HL-60/S4 treated with phorbol 12-myristate 13-acetate at 8.2 ng/mL for 4 days and 3 days (cell line): ENCODE results near the gene BCL2.

ENCODE experiments used
- in situ Hi-C: fragments of 300-500 bp; cut with MboI; formaldehyde crosslinking; loops from 2 replicates; pipeline ENCODE4 v1.15.0; 2022; ENCODE audit warnings: low sequenced_read_pairs

The BCL2 gene

DNA sequence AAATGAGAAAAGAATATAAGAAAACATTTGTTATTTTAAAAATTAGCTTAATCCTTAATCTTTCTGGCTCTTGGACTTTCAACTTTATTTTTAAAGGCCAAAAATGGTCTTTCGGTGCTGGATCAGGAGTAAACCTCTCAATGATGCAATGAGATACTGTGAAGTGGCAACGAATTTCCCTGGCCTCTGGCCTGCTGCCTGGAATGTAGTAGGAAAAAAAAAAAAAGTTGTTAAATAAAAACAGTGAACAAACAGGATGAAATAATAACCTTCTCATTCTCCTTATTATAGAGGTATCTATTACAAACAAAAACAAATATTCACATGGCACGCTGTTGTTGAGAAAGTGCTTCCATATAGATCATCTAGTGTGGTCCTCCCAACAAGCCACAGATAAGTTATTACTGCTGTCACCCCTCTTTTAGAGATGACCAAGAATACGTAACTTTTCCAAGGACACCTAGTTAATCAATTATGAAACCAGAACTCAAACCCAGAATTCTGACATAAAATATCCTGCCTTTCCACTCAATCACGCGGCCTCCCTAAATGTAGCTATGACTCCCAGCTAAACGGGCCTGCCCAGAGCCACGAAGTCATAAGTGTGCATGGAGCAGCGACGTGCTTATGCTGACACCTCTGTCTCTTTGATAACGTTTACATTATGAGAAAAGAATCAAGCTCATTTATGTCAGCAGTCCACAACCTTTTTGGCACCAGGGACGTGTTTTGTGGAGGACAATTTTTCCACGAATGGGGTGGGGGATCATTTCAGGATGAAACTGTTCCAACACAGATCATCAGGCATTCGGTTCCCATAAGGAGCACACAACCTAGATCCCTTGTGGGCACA is 170.9 kb downstream of the BCL2 start:
- in situ Hi-C loops = no loop called here

DNA sequence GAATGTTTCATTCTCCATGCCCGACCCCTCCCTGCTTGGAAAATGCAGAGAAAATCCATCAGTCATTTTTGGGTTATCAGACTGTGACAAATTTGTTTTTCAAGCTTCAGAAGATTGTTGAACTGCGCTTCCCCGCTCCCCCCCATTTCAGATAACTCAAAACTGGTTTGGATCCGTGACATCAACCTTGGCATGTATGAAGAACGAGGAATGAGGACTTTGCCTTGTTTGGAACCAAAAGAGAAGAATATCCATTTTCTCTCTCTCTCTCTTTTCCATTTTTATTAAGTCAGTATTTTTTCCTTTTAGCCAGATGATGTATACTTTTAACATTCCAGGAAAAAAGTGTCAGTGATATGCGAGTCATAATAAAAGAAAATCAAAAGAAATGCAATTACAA is 171.6 kb downstream of the BCL2 start:
- in situ Hi-C loops = no loop called here

DNA sequence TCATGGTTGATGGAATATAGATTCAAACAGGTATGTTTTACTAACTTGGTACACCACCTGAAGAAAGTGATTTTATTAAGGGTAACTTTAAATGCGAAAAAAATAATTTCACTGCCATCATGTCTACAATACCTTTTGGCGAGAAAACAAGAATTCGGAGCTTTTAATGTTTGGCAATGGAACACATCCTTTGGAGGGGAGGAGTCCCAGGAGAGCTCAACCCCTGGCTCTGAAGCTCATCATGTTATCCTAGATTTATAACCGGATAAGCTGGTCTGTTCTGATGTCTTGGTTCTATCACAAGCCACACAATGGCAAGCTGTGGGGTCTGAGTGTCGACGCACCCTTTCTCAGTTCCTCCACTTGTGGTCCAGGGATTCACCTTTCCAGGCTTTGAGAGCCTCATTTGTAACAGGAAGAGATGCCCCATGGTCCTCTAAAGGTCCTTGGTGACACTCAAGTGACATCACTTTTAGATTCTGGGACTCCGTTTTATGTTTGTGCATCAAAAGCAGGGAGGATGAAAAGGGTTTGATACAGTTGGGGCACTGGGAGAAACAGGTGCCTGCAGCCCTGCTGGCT is 172.7 kb downstream of the BCL2 start:
- in situ Hi-C loops = no loop called here

- in situ Hi-C loops = no loop called here
Observed at GRCh38 chr18:63145851-63146555, 173.6 kb downstream of the BCL2 start.

DNA sequence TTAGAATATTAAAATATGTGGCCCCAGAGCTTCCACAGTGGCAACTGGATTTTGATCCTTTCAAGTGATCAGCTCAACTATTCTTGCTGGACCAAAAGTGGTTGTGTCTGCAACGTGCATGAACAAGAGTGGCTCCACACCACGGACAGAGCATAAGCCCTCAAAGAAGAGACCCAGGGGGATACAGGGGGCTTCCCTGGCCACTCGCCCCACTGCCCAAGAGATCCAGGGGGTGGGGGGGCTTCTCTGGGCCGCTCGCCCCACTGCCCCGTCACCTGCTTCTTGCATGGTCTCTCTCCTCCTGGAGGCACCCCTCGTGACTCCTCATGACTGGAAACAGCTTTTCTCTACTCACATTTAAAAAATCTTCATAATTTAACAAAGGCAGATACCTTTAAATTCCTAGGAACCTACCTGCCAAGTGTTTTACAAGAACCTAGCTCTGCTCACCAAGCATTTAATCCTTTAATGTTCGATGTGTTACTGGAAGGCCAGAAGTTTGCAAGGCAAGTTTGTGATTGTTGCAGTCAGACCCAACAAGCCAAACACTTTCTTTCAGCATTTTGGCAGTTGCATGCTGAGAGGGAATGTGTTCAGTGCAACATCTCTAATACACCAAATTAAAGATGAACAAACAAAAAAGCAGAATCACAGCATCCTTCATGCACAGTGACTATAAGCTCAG is 174.3 kb downstream of the BCL2 start:
- in situ Hi-C loops = no loop called here

DNA sequence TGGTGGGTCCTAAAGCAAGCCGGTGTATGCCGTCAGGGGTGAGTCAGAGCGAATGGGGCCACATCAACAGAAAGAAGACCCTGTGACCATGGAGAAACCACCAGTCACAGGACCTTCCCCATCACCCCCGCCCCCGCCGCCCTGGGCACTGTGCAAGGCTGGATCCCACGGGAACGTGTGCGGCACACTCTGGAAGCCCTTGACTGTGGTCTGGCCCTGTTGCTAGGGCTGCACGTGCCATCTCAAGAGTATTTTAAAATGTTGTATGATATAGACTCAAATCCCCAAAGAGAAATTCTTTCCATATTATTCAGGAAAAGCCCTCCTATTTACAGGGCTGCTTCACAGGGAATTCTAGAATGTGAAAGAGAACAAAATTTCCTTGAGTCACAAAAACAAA is 174.8 kb downstream of the BCL2 start:
- in situ Hi-C loops = no loop called here

DNA sequence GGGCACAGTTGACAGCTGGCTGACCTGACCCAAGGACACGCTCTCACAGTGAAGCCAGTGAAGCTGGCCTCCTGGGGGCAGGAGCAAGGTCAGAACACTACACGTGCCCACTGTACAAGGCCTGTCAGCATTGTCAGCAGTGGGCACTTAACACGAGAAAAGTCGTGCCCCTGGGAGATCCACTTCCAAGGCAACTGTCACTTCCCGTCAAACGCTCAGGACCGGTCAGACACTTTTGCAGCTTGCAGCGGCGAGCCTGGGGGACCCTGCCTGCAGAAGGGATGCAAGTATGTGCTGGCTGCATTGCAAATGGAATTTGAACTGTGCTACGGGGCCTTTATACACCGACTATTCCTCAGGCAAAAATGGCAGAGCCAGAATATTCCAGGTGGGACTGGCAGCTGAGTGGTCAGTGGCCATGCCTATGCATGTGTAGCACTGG is 176.2 kb downstream of the BCL2 start:
- in situ Hi-C loops = no loop called here

- in situ Hi-C loops = no loop called here
Observed at GRCh38 chr18:63142594-63143225, 176.9 kb downstream of the BCL2 start.

- in situ Hi-C loops = no loop called here
Observed at GRCh38 chr18:63141778-63142176, 177.8 kb downstream of the BCL2 start.

- in situ Hi-C loops = no loop called here
Observed at GRCh38 chr18:63140997-63141777, 178.4 kb downstream of the BCL2 start.

- in situ Hi-C loops = no loop called here
Observed at GRCh38 chr18:63140038-63140450, 179.5 kb downstream of the BCL2 start.

DNA sequence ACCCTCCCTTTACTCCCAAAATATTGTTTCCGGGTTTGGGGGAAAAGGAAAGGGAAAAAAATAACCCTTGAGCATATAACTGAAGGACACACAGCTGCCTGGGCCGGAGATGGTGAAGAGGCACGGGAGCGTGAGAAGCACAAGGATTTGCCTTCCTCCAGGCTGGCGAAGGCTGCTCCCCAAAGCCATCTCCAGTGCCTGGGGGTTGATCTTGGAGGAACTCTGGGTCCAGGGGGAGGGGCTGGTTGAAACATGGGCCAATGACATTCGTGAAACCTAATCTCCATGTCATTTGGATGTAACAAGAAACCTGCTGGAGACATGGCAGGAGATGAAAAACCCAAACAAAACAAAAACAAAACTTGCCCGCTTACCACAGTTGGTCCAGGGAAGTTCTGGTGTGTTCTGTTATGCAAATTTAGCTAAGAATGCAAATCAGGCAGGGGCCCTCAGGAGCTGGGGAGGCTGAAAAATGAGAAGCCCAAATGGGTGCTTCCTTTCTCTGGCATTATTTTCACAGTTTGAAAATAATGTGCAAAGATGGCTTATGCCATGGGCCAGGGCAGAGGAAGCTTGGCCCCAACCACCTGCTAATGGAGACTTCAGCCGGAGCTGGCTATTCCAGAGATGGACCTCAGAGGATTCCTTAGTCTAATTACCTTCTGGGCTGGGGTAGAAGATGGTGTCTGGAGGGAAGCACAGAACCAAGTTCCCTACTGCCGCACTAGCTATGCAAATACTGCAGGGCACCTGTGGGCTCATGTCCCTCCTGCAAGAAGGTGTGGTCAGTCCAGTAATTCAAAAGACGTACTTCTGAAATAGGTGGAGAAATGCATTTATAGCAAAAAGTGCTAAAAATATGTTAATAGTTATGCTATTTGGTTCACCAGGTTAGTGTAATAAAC is 180.9 kb downstream of the BCL2 start:
- in situ Hi-C loops = loop anchor here (10.0 kb wide), 1 partner anchor 176 kb away; the partner anchor contains the start of gene BCL2

GRCh38 chr18:63137999-63138435 is 181.6 kb downstream of the BCL2 start:
- in situ Hi-C loops = loop anchor here (10.0 kb wide), 1 partner anchor 177 kb away; the partner anchor contains the start of gene BCL2

DNA sequence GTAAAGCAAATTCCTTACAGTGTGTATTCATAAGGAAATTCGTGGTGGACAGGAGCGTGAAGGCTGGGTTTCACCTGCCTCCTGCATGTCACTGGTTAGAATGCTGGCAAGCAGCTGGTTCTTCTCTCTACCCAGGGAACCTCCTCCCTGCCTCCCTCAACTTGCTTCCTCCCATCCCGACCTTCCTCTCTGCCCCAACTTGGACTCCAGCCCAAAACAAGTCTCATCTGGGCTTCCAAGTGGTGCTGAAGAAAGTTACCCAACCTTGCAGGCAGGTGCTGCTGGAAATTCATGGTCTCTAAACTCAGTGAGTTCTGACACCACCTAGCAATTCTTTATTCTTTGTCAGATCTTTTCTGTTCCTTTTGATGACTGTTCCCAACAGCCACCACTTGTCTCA is 184.5 kb downstream of the BCL2 start:
- in situ Hi-C loops = loop anchor here (10.0 kb wide), 1 partner anchor 180 kb away; the partner anchor contains the start of gene BCL2

DNA sequence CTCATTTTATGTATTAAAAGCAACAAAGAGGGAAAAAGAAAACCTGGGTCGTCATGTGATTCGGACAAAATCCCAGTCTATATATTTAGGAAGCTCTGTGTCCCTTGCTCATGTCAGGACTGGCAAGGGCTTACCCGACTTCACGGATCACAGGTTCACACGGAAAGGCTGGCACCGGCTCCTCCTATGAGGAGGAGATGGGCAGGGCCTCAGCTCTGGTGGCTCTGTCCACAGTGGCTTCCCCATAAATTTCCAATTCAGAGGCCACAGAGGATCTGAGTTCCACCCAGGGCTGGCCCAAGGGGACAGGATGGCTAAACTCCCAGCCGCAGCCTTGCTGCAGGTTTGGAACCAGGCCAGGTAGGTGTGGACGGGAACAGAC is 186.8 kb downstream of the BCL2 start:
- in situ Hi-C loops = loop anchor here (10.0 kb wide), 1 partner anchor 182 kb away; the partner anchor contains the start of gene BCL2

DNA sequence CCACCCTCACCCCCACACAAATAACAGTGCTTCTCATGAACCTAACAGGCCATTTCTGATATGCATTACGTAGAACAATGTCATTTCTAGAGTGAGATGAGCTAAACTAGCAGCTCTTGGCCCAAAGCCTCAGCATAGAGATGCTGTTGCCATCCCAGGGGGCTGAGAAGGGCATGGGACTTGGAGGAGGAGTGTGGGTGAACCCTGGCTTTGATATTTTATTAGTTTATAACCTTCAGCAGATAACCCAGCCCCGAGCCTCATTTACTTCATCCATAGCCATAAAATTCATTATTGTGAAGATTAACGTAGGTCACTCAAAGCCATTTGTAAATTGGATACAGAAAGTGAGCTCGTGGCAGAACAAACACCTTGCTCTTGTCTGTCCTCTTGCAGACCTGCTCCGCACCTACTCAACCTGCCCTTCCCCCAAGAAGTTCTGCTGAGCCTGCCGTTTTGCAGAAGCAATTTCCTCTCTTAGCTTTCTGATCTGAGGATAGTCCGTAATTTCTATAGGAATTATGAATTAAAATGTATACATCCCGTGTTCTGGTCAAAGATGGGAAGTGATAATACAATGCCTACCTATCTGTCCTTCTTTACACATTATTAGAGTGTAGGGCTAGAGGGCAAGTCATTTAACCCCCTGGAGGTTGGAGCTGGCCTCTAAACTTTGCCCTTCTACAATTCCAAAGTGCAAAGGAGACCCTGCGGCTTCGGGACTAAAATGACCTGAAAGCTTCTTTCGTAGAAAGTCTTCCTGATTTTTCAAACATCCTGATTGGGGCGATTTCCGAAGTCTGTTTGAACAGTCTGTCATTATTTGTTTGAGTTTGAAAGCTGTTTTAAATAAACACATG is 187.4 kb downstream of the BCL2 start:
- in situ Hi-C loops = loop anchor here (10.0 kb wide), 1 partner anchor 183 kb away; the partner anchor contains the start of gene BCL2

DNA sequence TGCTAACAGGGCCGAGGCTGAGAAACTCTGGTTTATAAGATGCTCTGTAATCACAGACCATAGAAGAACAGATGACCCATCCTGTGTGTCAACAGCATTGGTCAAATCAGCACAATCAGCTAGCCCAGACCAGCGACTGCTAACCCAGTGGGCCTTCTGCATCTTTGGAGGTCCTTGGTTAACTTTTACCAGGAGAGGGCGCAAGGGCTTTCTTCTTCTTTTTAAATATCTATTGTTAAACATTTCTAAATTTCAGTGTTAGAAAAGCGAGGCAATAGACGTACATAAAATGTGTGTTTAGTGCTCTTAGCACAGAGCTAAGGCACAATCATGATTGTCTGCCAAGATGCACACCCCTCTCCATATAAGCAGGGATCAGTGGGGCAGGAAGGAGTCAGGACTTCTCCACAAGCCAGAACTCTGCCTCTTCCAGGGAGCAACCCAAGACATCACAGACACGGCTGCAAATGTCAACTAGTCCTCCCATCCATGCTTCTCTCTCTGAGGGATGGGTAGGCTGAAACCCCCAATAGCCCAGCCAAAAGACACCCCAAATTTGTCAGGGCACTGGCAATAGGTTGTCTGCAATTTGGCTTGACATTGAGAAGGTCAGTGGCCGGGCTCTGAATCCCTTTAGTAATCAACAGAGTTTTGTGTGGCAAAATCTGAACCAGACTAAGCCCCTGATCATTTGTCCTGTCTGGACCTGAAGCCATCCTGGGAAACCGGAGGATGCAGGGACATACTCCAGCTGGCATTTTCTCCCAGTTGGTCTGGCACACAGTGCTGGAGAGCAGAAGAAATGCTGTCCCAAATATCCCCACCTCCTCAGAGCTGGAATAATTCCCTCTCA is 188.2 kb downstream of the BCL2 start:
- in situ Hi-C loops = loop anchor here (10.0 kb wide), 1 partner anchor 183 kb away; the partner anchor contains the start of gene BCL2
